Body of pancreas (tissue), 4 donors: ENCODE data around the gene C11orf58.

Experiments
- CTCF ChIP-seq, 7 experiments: fragments of 450-650 bp in 4 of 7; fragments of 200-600 bp in 3 of 7; sonication (generic) in 3 of 7; IDR thresholded peaks; one replicate each; pipeline ENCODE4 v1.5.1; 2016 to 2019; ENCODE audit warnings: antibody characterized with exemption in 7 of 7
- POLR2A ChIP-seq, 3 donors: fragments of 450-650 bp; IDR thresholded peaks; one replicate each; pipeline ENCODE4 v1.6.1; 2016; ENCODE audit warnings: antibody characterized with exemption in 3 of 3, mild to moderate bottlenecking in 2 of 3

- TF ChIP-seq CTCF (IDR thresholded peaks at IDR 0.05) (no peak), POLR2A (IDR thresholded peaks at IDR 0.05) (no peak)
Measured at GRCh38 chr11:16690086-16690485, 48.4 kb upstream of the C11orf58 start.
